OCI-LY7 (cell line): ENCODE measurements around the gene RARA.

Experiments
- EZH2phosphoT487 ChIP-seq: fragments of 200-600 bp; sonication (generic); IDR thresholded peaks from 2 replicates; pipeline ENCODE4 v1.6.1; 2018; ENCODE audit warnings: low read depth, borderline replicate concordance, mild to moderate bottlenecking, mixed run types, antibody characterized with exemption, low read length, moderate library complexity, mixed read lengths
- TF ChIP-seq, protein P1 (sequence below): fragments of 200-600 bp; sonication (generic); conservative IDR thresholded peaks from 2 replicates; pipeline ENCODE4 v1.5.1; 2014; ENCODE audit warnings: mild to moderate bottlenecking, antibody characterized with exemption, low read length, moderate library complexity, mixed read lengths

- TF ChIP-seq, protein P1, sequence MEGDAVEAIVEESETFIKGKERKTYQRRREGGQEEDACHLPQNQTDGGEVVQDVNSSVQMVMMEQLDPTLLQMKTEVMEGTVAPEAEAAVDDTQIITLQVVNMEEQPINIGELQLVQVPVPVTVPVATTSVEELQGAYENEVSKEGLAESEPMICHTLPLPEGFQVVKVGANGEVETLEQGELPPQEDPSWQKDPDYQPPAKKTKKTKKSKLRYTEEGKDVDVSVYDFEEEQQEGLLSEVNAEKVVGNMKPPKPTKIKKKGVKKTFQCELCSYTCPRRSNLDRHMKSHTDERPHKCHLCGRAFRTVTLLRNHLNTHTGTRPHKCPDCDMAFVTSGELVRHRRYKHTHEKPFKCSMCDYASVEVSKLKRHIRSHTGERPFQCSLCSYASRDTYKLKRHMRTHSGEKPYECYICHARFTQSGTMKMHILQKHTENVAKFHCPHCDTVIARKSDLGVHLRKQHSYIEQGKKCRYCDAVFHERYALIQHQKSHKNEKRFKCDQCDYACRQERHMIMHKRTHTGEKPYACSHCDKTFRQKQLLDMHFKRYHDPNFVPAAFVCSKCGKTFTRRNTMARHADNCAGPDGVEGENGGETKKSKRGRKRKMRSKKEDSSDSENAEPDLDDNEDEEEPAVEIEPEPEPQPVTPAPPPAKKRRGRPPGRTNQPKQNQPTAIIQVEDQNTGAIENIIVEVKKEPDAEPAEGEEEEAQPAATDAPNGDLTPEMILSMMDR: no peak
- TF ChIP-seq EZH2phosphoT487: no peak
Observed at GRCh38 chr17:40331743-40332641, 23.0 kb downstream of the RARA start.
